Stomach (tissue), 9 donors: ENCODE results near the gene MYH13. TPM values are rescaled to one million over a fixed set of nuclear protein-coding genes. Genes with fewer than 3 reads are reported as not detected.

Source experiments
- DNase-seq, 2 donors: peaks; one replicate each; pipeline versions ENCODE4 v3.0.0 to v3.0.0-alpha.2; 2013 to 2019
- H3K27ac ChIP-seq, 5 donors: fragments of 200-600 bp in 4 of 5; sonication (generic) in 4 of 5; one replicate each; pipeline ENCODE4 v1.5.1; 2013 to 2019; ENCODE audit warnings: mild to moderate bottlenecking in 1 of 5, moderate library complexity in 1 of 5
- H3K27me3 ChIP-seq, 3 donors: fragments of 200-600 bp; sonication (generic); one replicate each; pipeline ENCODE4 v1.5.1; 2017 to 2019; ENCODE audit warnings: mixed run types in 1 of 3
- H3K36me3 ChIP-seq, 4 donors: fragments of 200-600 bp; sonication (generic); 1 replicate in 3 of 4; 2 replicates in 1 of 4; pipeline ENCODE4 v1.5.1; 2016 to 2019
- H3K4me1 ChIP-seq, 4 donors: fragments of 200-600 bp; sonication (generic); one replicate each; pipeline ENCODE4 v1.5.1; 2016 to 2019
- H3K4me3 ChIP-seq, 4 donors: fragments of 200-600 bp; sonication (generic) in 3 of 4; one replicate each; pipeline ENCODE4 v1.5.1; 2016 to 2019; ENCODE audit warnings: mild to moderate bottlenecking in 1 of 4
- H3K9me3 ChIP-seq, 4 donors: fragments of 200-600 bp; sonication (generic); one replicate each; pipeline ENCODE4 v1.5.1; 2016 to 2019
- EP300 ChIP-seq: sonication (generic); formaldehyde crosslinking; IDR thresholded peaks from one replicate; pipeline ENCODE4 v1.6.1; 2017; ENCODE audit warnings: antibody characterized with exemption
- POLR2A ChIP-seq, 4 donors: fragments of 450-650 bp; IDR thresholded peaks; one replicate each; pipeline ENCODE4 v1.6.1; 2016; ENCODE audit warnings: antibody characterized with exemption in 4 of 4, control low read depth in 2 of 4, mild to moderate bottlenecking in 1 of 4, moderate library complexity in 1 of 4
- POLR2AphosphoS5 ChIP-seq, 3 donors: sonication (generic); formaldehyde crosslinking; IDR thresholded peaks; one replicate each; pipeline ENCODE4 v1.6.1; 2016; ENCODE audit warnings: antibody characterized with exemption in 3 of 3
- WGBS, 5 donors: extraction: QIAGEN DNeasy Blood & Tissue Kit in 3 of 5; methylation state at CpG; one replicate each; pipeline versions ENCODE4 v1.1.5 to v1.1.7; 2013 to 2018; 5-methylcytosine and 5-hydroxymethylcytosine counted together
- intact Hi-C: fragments of 100-400 bp; cut with DNase I; formaldehyde crosslinking; loops from one replicate; pipeline ENCODE4 v1.15.1; 2023; ENCODE audit warnings: low total_unique reads
- polyA plus RNA-seq, 3 donors: library from polyadenylated mRNA; stranded (reverse); fragments of 200-250 nt; gene quantifications; one replicate each; pipeline ENCODE4 v1.2.3, GENCODE V29; 2013
- total RNA-seq, 5 donors: library from RNA; depleted of rRNA; stranded (reverse); fragments of >200 nt; gene quantifications; one replicate each; pipeline versions ENCODE4 v1.1.0 to v1.2.3, GENCODE V29; 2014 to 2016
- TF ChIP-seq, protein P1 (sequence below), 7 experiments: fragments of 450-650 bp in 4 of 7; fragments of 200-600 bp in 3 of 7; sonication (generic) in 3 of 7; IDR thresholded peaks; one replicate each; pipeline ENCODE4 v1.5.1; 2016 to 2019; ENCODE audit warnings: antibody characterized with exemption in 7 of 7, control low read depth in 2 of 7, mild to moderate bottlenecking in 1 of 7
- donor health status: healthy with polysubstance abuse.
- donor health status: Bipolar disorder and iron deficiency.
- donor health status: healthy.

The MYH13 gene
- total and polyA plus RNA-seq, 8 donors = 0.68 to 5.4 (median 2.6) TPM

DNA sequence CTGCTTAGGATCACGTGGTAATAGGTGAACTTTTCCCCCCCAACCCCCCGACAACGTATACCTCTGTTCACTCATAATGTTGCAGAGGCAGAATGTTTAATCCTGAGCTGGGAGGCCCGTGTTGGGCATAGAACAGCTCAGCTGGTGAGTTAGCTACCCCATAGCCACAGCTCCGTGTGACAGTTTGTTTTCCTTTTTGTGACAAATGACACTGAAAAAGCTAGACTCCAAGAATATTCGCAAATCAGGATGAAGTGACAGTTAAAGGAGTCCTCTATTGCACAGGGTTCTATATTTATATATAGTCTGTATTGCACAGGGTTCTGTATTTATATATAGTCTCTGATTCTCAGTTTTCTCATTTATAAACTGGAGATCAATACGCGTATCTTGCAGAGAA is 33.8 kb downstream of the MYH13 start:
- WGBS, 5 donors = 57 to 62% (median 59%) methylated on average over 8 of the region's 8 CpGs
- no peaks in the 10 kb centered on the region for H3K27me3 ChIP-seq
- intact Hi-C loops = no loop called here
- no peaks in the 10 kb centered on the region for H3K9me3 ChIP-seq
- H3K27ac ChIP-seq = no peak overlapping the region
- H3K4me1 ChIP-seq = no peaks in the 10 kb centered on the region
- DNase-seq = no peak
- TF ChIP-seq EP300 (no peak), POLR2A (IDR thresholded peaks at IDR 0.05) (no peak), POLR2AphosphoS5 (IDR thresholded peaks at IDR 0.05) (no peak)
- TF ChIP-seq, protein P1, sequence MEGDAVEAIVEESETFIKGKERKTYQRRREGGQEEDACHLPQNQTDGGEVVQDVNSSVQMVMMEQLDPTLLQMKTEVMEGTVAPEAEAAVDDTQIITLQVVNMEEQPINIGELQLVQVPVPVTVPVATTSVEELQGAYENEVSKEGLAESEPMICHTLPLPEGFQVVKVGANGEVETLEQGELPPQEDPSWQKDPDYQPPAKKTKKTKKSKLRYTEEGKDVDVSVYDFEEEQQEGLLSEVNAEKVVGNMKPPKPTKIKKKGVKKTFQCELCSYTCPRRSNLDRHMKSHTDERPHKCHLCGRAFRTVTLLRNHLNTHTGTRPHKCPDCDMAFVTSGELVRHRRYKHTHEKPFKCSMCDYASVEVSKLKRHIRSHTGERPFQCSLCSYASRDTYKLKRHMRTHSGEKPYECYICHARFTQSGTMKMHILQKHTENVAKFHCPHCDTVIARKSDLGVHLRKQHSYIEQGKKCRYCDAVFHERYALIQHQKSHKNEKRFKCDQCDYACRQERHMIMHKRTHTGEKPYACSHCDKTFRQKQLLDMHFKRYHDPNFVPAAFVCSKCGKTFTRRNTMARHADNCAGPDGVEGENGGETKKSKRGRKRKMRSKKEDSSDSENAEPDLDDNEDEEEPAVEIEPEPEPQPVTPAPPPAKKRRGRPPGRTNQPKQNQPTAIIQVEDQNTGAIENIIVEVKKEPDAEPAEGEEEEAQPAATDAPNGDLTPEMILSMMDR (IDR thresholded peaks at IDR 0.05) = no peak
- H3K4me3 ChIP-seq = no peak overlapping the region
- H3K36me3 ChIP-seq = no peaks in the 10 kb centered on the region

DNA sequence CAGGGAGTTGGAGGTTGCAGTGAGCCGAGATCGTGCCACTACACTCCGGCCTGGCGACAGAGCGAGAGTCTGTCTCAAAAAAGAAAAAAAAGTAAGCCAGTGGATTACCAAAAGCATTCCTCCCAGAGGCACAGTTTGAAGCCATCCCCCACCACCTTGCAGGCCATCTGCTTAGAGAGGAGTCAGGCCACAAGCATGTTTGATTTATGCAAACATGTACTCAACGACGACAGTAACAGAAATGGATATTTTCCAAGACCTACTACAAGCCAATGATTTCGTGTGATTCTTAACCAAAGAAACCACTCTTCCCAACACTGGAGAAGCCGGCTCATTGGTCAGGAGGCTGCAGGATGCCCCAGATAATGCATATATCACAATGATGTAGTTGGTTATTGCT is 34.8 kb downstream of the MYH13 start:
- Histone ChIP-seq H3K27me3 (no peaks in the 10 kb centered on the region), H3K4me3 (no peak overlapping the region), H3K36me3 (no peaks in the 10 kb centered on the region), H3K4me1 (no peaks in the 10 kb centered on the region), H3K27ac (no peak overlapping the region), H3K9me3 (no peaks in the 10 kb centered on the region)
- WGBS, 5 donors = 70 to 82% (median 72%) methylated on average over 9 of the region's 9 CpGs
- TF ChIP-seq EP300 = no peak
- TF ChIP-seq, protein P1 (IDR thresholded peaks at IDR 0.05) = no peak
- no peak for TF ChIP-seq POLR2AphosphoS5 (IDR thresholded peaks at IDR 0.05)
- TF ChIP-seq POLR2A (IDR thresholded peaks at IDR 0.05) = no peak
- no peak for DNase-seq
- intact Hi-C loops = no loop called here

GRCh38 chr17:10337136-10337535 is 35.7 kb downstream of the MYH13 start:
- H3K27me3 ChIP-seq = no peaks in the 10 kb centered on the region
- intact Hi-C loops = no loop called here
- H3K36me3 ChIP-seq = no peaks in the 10 kb centered on the region
- no peak for TF ChIP-seq POLR2A (IDR thresholded peaks at IDR 0.05)
- TF ChIP-seq, protein P1 (IDR thresholded peaks at IDR 0.05) = no peak
- no peak for TF ChIP-seq EP300
- no peak for TF ChIP-seq POLR2AphosphoS5 (IDR thresholded peaks at IDR 0.05)
- H3K4me1 ChIP-seq = no peaks in the 10 kb centered on the region
- H3K9me3 ChIP-seq = no peaks in the 10 kb centered on the region
- H3K4me3 ChIP-seq = no peak overlapping the region
- DNase-seq = no peak
- 61 to 77% (median 65%) methylated on average over 10 of the region's 10 CpGs for WGBS, 5 donors
- H3K27ac ChIP-seq = no peak overlapping the region

DNA sequence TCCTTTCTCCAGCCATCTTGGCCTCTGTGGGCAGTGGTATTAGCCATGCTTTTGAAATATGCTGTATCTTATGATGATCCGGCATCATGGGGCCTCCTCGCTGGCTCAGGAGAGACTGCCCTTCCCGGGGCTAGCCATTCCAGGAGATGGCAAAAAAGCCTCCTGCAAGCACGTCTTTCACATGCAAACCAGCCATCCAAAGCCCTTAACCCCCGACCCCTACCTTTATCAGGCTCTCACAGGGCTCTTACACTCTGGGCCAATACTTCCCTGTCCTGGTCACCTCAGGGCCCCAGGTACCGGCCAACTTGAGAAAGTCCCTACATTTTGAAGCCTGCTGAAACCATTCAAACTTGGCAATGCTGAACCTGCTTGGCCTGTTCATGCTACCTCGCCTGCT is 36.4 kb downstream of the MYH13 start:
- Histone ChIP-seq H3K27me3 (no peaks in the 10 kb centered on the region), H3K4me1 (no peaks in the 10 kb centered on the region), H3K4me3 (no peak overlapping the region), H3K27ac (no peak overlapping the region), H3K9me3 (no peaks in the 10 kb centered on the region), H3K36me3 (no peaks in the 10 kb centered on the region)
- WGBS, 5 donors = 66 to 75% (median 71%) methylated on average over 7 of the region's 7 CpGs
- no peak for DNase-seq
- intact Hi-C loops = no loop called here
- TF ChIP-seq EP300 (no peak), POLR2AphosphoS5 (IDR thresholded peaks at IDR 0.05) (no peak), POLR2A (IDR thresholded peaks at IDR 0.05) (no peak)
- TF ChIP-seq, protein P1 (IDR thresholded peaks at IDR 0.05) = no peak
